Stomach (tissue), 4 donors: ENCODE results near the gene SNRNP35.

ENCODE experiments used
- CTCF ChIP-seq, 7 experiments: fragments of 450-650 bp in 4 of 7; fragments of 200-600 bp in 3 of 7; sonication (generic) in 3 of 7; IDR thresholded peaks; one replicate each; pipeline ENCODE4 v1.5.1; 2016 to 2019; ENCODE audit warnings: antibody characterized with exemption in 7 of 7, control low read depth in 2 of 7, mild to moderate bottlenecking in 1 of 7
- POLR2A ChIP-seq, 4 donors: fragments of 450-650 bp; IDR thresholded peaks; one replicate each; pipeline ENCODE4 v1.6.1; 2016; ENCODE audit warnings: antibody characterized with exemption in 4 of 4, control low read depth in 2 of 4, mild to moderate bottlenecking in 1 of 4, moderate library complexity in 1 of 4

GRCh38 chr12:123427036-123427769 lies 30.7 kb upstream of the SNRNP35 start:
- no peak for TF ChIP-seq CTCF (IDR thresholded peaks at IDR 0.05)
- TF ChIP-seq POLR2A (IDR thresholded peaks at IDR 0.05): no peak
